ENCODE measurements around the gene ID3. TPM values are rescaled to one million over a fixed set of nuclear protein-coding genes. Genes with fewer than 3 reads are reported as not detected.

The ID3 gene
- total and polyA plus RNA-seq, 2 donors (not counting 3 experiments of a cell fraction or from before 2014, with no cell fraction given): 277 to 971 TPM

DNA sequence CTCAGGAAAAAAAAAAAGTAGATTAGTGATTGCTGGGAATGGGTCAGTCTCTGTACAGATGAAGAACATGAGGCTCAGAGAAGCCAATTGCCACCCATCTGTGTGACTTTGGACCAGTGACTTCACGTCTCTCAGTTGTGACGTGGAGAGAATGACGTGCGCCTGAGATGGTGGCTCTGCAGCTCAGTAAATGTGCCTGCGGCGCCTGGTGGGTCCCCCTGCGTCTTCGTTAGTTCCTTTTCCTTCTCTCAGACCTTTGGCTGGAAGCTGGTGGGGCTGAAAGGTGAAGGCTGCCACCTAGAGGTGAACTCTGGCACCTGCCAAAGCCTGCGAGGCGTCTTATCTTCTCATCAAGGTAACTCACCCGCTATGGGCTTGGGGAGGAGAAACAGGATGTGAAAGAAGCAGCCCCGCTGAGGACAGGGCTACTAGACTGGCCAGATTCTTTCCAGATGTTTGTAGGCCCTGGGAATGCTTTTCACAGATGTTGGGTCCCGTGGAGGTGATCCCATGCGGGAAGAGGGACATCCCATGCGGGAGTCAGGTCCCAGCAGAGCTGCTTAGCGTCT is 19.5 kb downstream of the ID3 start:
- Histone ChIP-seq H3K4me3 (replicated peaks in 1 of 3; ENCODE audit: insufficient read depth in 1 of 3, low read depth in 1 of 3, low read length in 3 of 3) (no peak overlapping the region), H3K4me2 (ENCODE audit: insufficient read depth, low read length) (peak overlapping the region; percentile 55), H4K20me1 (replicated peaks; ENCODE audit: control insufficient read depth, extremely low read depth, insufficient read depth, low read length) (no peaks in the 10 kb centered on the region), H3K36me3 (ENCODE audit: control insufficient read depth in 2 of 2, extremely low read depth in 1 of 2, insufficient read depth in 2 of 2, low read length in 2 of 2) (no peaks in the 10 kb centered on the region), H3K9me3 (replicated peaks; ENCODE audit: control insufficient read depth, insufficient read depth, low read length) (no peaks in the 10 kb centered on the region), H3K27me3 (ENCODE audit: control insufficient read depth in 2 of 2, insufficient read depth in 2 of 2, low read length in 2 of 2) (no peaks in the 10 kb centered on the region), H3K27ac (ENCODE audit: insufficient read depth, low read depth, low read length) (no peak overlapping the region), H3K4me1 (ENCODE audit: control insufficient read depth, extremely low read depth, insufficient read depth, low read length) (peaks cover 8% of the 10 kb centered on the region), H3K79me2 (ENCODE audit: control insufficient read depth, insufficient read depth, low read length) (no peaks in the 10 kb centered on the region), H3K9ac (replicated peaks; ENCODE audit: extremely low read depth, insufficient read depth, low read length) (no peak overlapping the region), H3K9me1 (replicated peaks; ENCODE audit: control insufficient read depth, extremely low read depth, insufficient read depth, low read length) (no peaks in the 10 kb centered on the region), H2AFZ (ENCODE audit: low read depth, low read length) (peak overlapping the region; percentile 94)
- ChIA-PET POLR2A (interaction anchor here (0.6 to 1.1 kb wide), 3 partner anchors 20 to 1065 kb away, joined by 3 to 4 read pairs (median 4); partner anchors contain the start of gene ID3), CTCF (interaction anchor here (0.5 to 24.8 kb wide), 39 partner anchors 8 to 569 kb away, joined by 3 to 1069 read pairs (median 5); partner anchors contain the start of genes ASAP3, E2F2, HNRNPR and ZNF436)
- TF ChIP-seq JUN (IDR thresholded peaks at IDR 0.05; ENCODE audit: borderline replicate concordance, insufficient read depth, insufficient read length, low read depth): no peak
- TF ChIP-seq GATA2 (IDR thresholded peaks at IDR 0.05; ENCODE audit: insufficient read depth, insufficient read length, low read depth, low read length): peak; percentile 99
- TF ChIP-seq, protein P1, sequence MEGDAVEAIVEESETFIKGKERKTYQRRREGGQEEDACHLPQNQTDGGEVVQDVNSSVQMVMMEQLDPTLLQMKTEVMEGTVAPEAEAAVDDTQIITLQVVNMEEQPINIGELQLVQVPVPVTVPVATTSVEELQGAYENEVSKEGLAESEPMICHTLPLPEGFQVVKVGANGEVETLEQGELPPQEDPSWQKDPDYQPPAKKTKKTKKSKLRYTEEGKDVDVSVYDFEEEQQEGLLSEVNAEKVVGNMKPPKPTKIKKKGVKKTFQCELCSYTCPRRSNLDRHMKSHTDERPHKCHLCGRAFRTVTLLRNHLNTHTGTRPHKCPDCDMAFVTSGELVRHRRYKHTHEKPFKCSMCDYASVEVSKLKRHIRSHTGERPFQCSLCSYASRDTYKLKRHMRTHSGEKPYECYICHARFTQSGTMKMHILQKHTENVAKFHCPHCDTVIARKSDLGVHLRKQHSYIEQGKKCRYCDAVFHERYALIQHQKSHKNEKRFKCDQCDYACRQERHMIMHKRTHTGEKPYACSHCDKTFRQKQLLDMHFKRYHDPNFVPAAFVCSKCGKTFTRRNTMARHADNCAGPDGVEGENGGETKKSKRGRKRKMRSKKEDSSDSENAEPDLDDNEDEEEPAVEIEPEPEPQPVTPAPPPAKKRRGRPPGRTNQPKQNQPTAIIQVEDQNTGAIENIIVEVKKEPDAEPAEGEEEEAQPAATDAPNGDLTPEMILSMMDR (IDR thresholded peaks at IDR 0.05; ENCODE audit: extremely low read depth in 1 of 2, insufficient read depth in 1 of 2, low read depth in 1 of 2, low read length in 2 of 2): peak; percentile 93
- intact Hi-C loops (cut with micrococcal nuclease) (loop anchor here (1.0 to 10.0 kb wide), 4 partner anchors 42 to 563 kb away; partner anchors contain the start of genes HNRNPR and ZNF436), dilution Hi-C loops (cut with MboI; ENCODE audit: extremely low pct_ligation_motif_present, low sequenced_read_pairs) (no loop called here)
- DNase-seq (ENCODE audit: low read depth, low spot score) (peak; percentile 93), FAIRE-seq (peak; percentile 93)
- BruUV-seq (replicated peaks): no TSS peak
